ENCODE data around the gene TMEM97.

Gene TMEM97

GRCh38 chr17:28317099-28317965, 1.7 kb upstream of the TMEM97 start:
- no peak for DNase-seq

- no peak for DNase-seq
Measured at GRCh38 chr17:28317966-28318758, 838 bp upstream of the TMEM97 start.

GRCh38 chr17:28319598-28319935, 567 bp downstream of the TMEM97 start:
- no peak for DNase-seq

- DNase-seq = no peak
Measured at GRCh38 chr17:28320215-28321061, 1.4 kb downstream of the TMEM97 start.

GRCh38 chr17:28324267-28324745, 5.3 kb downstream of the TMEM97 start:
- DNase-seq = no peak

GRCh38 chr17:28324781-28325180, 5.8 kb downstream of the TMEM97 start:
- DNase-seq = no peak

GRCh38 chr17:28325211-28325610, 6.2 kb downstream of the TMEM97 start:
- peak; percentile 39 for DNase-seq

- DNase-seq = peak; percentile 57
Measured at GRCh38 chr17:28326114-28326513, 7.1 kb downstream of the TMEM97 start.

GRCh38 chr17:28327031-28327607, 8.1 kb downstream of the TMEM97 start:
- DNase-seq = no peak

GRCh38 chr17:28327709-28328108, 8.7 kb downstream of the TMEM97 start:
- no peak for DNase-seq

- no peak for DNase-seq
Measured at GRCh38 chr17:28328325-28328724, 9.3 kb downstream of the TMEM97 start.

- no peak for DNase-seq
Measured at GRCh38 chr17:28330671-28331070, 11.7 kb downstream of the TMEM97 start.

- DNase-seq = no peak
Measured at GRCh38 chr17:28331891-28332420, 13.0 kb downstream of the TMEM97 start.

GRCh38 chr17:28333083-28333746, 14.2 kb downstream of the TMEM97 start:
- no peak for DNase-seq

- DNase-seq = no peak
Measured at GRCh38 chr17:28334171-28334570, 15.2 kb downstream of the TMEM97 start.

- no peak for DNase-seq
Measured at GRCh38 chr17:28334666-28335200, 15.7 kb downstream of the TMEM97 start.

GRCh38 chr17:28335201-28335958, 16.4 kb downstream of the TMEM97 start, which contains the start of the genes IFT20 and TNFAIP1:
Gene IFT20, minus strand, starts transcription at chr17:28335472. Its CDS starts 3,487 bp downstream, at chr17:28331985.
Gene TNFAIP1, plus strand, starts transcription at chr17:28335761. Its CDS starts 3,761 bp downstream, at chr17:28339522.
- DNase-seq = peak; percentile 97

GRCh38 chr17:28335959-28336871, 17.2 kb downstream of the TMEM97 start:
- no peak for DNase-seq

GRCh38 chr17:28338056-28338768, 19.2 kb downstream of the TMEM97 start:
- no peak for DNase-seq
